ENCODE results near the gene NUP50.
"Not testable (repeated sequence)": the region's sequence is repeated elsewhere in the genome, so short reads cannot be mapped to it uniquely, and the experiment has no call there.

NUP50 gene

DNA sequence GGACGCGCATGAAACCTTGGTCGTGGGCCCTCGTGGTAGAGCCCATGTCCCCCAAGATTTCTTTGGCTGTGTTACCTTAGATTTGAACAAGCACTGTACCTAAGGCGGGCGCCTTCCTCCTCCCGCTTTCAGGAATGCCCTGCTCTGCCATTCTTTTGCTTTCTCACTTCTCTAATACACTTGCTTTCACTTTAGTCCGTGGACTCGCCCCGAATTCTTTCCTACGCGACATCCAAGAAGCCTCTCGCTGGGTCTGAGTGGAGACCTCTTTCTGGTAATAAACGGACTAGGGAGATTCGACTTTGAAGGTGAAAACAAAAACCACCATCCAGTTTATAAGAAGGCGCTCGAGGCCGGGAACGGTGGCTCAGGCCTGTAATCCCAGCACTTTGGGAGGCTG is 1.2 kb upstream of the NUP50 start:
- no peak for DNase-seq

DNA sequence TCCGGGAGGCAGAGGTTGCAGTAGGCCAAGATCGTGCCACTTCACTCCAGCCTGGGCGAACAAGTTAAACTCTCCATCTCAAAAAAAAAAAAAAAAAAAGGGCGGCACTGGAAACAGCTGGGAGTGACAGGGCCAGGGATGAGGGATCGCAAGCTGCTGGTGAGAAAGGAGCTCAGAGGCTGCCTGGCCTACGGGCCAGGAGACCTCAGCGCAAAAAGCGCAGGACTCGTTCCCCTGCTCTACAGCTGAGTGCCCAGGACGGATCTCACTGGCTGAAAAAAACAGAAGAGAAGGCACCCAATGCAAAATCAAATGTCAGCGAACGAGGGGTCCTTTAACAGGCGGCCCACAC is 650 bp upstream of the NUP50 start:
- DNase-seq: no peak

DNA sequence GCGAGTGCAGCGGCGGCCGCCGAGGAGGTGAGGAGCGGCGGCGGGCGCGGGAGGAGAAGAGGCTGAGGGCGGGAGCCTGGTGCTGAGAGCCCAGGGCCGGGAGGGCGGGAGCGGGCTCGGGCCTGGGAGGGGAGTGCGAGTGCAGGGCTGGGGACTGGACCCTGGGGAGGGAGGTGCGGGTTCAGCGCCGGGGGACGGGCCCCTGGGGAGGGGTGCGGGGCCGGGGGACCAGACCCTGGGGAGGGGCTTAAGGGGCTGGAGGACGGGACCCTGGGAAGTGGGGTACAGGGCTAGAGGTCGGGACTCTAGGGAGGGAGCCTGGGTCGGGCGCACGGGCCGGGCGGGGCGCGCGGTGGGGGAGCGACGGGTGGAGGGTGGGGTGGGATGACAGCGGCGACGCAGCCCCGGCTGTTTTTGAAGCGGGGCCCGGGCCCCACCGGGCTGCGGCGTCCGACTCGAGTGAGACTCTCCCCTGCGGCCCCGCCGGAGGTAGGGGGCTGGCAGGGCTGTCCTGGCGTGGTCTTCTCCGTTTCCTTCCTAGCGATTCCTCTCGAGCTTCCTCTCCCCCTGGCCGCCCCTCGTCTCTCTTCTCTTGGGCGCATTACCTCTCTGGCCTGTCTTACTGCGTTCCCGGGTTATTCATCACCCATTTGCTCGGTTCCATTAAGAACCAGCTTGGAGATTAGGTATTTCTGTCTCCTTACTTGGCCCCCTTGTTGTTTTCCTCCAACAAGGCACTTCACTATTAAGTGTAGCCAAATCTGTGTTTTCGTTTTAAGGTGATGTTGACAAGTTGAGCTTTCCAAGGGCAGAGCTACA is 754 bp downstream of the NUP50 start:
- DNase-seq: peak; percentile 54

- no peak for DNase-seq
Observed at GRCh38 chr22:45166932-45167331, 3.2 kb downstream of the NUP50 start.

GRCh38 chr22:45169591-45170466 is 6.1 kb downstream of the NUP50 start:
- no peak for DNase-seq

DNA sequence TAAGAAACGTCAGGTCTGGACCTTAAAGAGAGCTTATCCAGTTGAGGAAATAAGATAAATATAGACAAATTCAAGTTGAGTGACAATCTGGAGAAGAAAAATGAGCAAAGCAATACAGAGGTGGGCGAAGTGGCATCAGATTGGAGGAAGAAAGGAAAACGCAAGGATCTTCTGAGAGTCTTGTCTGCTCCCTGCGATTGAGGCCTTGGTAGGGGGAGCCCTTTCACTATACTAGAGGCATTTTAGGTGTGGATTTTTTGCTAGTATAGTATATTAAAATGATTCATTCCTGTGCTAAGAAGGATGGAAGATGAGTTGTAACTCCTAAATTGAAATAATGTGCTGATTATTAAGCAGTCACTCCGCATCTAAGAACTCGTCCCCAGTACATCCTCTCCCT is 8.1 kb downstream of the NUP50 start:
- DNase-seq: no peak

DNA sequence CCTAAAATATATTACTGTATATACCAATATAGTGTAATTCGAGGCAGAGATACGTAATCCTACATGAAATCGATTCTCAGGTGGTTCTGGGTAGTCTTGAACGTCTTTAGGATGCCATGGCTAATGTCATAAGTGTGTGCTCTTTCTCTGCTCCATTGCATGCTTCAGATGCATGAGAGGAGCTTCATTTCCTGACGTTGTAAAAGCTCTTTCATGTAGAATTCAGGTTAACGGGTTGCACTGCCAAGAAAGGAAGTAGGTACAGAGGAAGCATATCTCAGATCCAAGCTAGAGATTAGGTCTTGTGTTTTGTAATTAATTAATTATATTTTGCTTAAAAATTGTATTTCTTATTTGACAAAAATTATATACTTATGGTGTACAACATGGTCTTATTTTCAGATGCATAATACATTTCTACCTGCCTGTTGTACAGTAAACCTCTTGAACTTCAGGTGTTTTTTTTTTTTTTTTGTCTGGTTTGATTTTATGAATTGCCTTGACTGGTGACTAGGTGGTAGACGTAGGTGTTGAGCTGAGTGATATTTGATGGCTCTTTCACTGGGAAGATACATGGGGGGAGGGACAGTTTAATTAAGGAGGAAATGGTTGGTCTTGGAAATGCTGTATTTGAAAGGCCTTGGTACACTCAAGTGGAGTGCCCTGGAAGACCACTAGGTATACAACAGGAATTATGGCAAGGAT is 9.3 kb downstream of the NUP50 start:
- DNase-seq: no peak

- DNase-seq: no peak
Observed at GRCh38 chr22:45179276-45180049, 15.7 kb downstream of the NUP50 start.

DNA sequence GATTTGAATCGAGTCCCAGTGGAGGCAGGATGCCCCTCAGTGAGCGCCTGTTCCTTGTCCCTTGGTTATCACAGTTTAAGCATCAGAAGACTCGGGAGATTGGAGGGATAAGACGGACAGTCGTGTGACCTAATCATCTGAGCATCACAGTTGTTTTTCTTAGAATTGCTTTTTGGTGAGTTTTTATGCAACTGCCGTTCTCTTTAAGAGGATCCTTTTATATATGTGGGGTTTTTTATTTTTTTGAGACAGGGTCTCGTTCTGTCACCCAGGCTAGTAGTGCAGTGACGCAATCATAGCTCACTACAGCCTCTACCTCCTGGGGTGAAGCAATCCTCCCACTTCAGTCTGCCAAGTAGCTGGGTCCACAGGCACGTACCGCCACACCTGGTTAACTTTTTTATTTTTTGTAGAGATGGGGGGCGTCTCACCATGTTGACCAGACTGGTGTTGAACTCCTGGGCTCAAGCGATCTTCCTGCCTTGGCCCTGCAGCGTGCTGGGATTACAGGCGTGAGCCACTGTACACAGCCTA is 16.5 kb downstream of the NUP50 start:
- DNase-seq: no peak

GRCh38 chr22:45181240-45181639 is 17.5 kb downstream of the NUP50 start:
- DNase-seq: no peak

- no peak for DNase-seq
Observed at GRCh38 chr22:45181766-45182165, 18.0 kb downstream of the NUP50 start.

- DNase-seq: no peak
Observed at GRCh38 chr22:45183974-45184373, 20.2 kb downstream of the NUP50 start.

DNA sequence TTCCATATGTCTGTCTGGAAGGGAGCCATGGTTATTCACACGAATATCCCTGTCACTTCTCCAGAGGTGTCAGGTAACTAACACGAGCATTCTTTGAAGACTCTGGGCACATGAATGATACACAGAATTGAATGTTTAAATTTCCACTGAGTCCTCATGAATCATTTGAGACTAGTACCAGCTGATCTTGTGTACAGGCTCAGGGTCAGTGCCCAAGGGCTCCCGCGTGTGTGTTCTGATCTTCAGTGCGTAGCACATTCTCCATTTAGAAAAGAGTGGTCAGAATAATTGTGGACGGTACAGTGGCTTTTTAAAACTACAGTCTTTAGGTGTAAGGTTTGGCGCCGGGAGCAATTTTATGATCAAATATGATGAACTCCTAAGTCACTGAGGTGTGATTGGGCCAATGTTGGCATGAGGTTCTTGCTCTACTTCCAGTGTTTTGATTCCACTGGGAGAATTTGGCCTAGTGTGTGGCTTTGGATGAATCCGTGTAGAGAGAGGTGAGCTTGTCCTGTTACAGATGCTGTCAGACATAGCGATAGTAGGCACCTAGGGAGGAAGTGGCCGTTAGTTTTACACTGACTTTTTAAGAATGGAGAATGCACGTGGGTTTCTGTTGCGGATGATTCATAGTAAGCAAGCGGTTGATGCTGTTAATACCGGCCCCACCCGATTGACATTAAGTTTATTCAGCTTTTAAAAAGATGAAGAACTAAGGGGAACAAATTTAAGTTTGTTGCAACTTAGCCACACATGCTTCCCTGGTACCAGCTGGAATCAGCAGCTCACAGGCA is 22.2 kb downstream of the NUP50 start:
- DNase-seq: no peak

DNA sequence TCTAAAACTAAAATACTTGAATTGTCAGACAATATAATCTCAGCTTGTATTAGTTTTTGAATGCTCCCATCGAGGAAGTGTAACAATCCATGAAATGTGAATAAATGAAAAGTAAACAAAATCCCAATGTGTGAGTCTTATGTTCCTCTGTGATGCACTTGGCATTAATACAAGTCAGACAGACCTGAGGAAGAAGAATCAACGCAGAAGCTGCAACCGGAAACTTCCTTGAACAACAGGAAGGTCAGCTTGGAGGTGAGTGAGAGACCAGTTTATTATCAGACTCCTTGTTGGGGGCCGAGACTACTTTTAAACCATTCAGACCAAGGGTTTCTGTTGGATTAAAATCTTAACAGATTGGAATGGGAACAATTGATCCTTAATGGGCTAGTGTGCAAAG is 24.2 kb downstream of the NUP50 start:
- no peak for DNase-seq

- no peak for DNase-seq
Observed at GRCh38 chr22:45188779-45189178, 25.1 kb downstream of the NUP50 start.

GRCh38 chr22:45190202-45190872 is 26.6 kb downstream of the NUP50 start:
- DNase-seq: no peak

DNA sequence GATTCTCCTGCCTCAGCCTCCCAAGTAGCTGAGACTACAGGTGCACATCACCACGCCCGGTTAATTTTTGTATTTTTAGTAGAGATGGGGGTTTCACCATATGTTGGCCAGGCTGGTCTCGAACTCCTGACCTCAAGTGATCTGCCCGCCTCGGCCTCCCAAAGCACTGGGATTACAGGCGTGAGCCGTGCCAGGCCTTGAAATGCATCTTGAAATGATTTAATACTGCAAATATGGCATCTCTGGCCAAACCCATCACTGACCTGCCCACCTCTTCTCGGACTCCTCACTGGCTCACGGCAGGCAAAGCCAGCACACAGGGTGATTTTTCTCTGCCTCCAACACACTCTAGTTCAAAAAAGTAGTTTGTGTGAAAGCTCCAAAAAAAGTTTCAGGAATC is 28.0 kb downstream of the NUP50 start:
- not testable (repeated sequence) for DNase-seq

DNA sequence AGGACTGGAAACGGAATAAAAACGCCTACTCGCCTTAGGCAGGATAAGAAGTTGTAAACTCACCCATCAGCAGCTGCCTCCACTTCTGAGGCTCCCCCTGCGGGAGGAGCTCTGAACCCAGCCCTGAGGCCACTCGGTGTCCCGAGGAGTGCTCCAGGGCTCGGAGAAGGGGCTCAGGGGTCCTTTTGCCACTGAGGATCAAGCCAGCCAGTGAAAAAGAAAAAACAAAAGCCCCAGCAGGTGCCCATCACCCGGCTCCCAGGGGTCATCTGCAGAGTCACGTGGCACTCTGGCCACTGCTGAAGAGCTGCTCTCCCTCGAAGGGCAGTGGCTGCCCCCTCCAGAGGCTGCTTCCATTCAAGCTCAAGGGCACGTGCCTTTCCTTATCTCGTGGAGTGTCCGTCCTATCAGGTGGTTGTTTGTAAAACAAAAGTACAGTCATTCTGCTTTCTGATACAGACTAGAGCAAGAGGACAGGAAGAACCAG is 29.0 kb downstream of the NUP50 start:
- no peak for DNase-seq

- no peak for DNase-seq
Observed at GRCh38 chr22:45194686-45195085, 31.0 kb downstream of the NUP50 start.

- no peak for DNase-seq
Observed at GRCh38 chr22:45195616-45196015, 31.9 kb downstream of the NUP50 start.

DNA sequence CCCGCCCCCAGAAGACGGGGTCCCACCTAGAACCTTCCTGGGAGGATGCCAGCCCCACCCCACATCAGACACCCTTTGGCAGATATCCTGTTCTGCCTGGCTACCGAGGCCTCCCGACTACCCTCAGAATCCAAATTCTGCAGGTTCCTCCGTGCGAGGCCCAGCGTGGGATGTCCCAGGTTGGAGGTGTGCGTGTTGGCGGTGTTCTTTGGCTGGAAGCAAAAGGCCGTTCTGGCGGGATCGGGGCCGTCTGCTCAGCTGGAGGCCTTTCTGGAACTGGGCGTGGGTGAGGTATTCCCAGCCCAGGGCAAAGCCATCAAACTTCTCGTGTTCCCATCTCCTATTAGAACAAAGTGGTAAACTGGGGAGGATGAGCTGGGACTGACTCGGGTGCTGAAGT is 32.6 kb downstream of the NUP50 start:
- DNase-seq: no peak

All from right forelimb (tissue), 1 donor.